GM23338 (cell line): ENCODE data around the gene ERC2.

Experiments used
- CTCF ChIP-seq, 2 experiments: fragments of 200-600 bp in 1 of 2; sonication (generic) in 1 of 2; conservative IDR thresholded peaks; 2 replicates each; pipeline versions ENCODE4 v1.5.1 to v1.6.1; 2016 to 2017; ENCODE audit warnings: antibody characterized with exemption in 2 of 2, low read depth in 2 of 2, mild to moderate bottlenecking in 2 of 2, moderate library complexity in 1 of 2
- POLR2AphosphoS5 ChIP-seq: IDR thresholded peaks from 2 replicates; pipeline ENCODE4 v1.6.1; 2016; ENCODE audit warnings: antibody characterized with exemption, low read depth

- no peak for TF ChIP-seq CTCF (conservative IDR thresholded peaks at IDR 0.05; ENCODE audit: low read depth in 2 of 2)
- TF ChIP-seq POLR2AphosphoS5 = no peak
These were observed 862.6 kb downstream of the ERC2 start for GRCh38 chr3:55605443-55606236.
